HepG2 (cell line): Measurements from ENCODE around the gene BCAT1. TPM values are rescaled to one million over a fixed set of nuclear protein-coding genes. Genes with fewer than 3 reads are reported as not detected.

Experiments
- ATAC-seq: fragments of 200-7000 bp; cut with Tn5 transposase; 3 replicates; pipeline ENCODE4 v1.9.1; 2020; ENCODE audit warnings: mild to moderate bottlenecking, moderate library complexity
- BruUV-seq: library from RNA; stranded (reverse); fragments of 400-500 nt; replicated peaks from 2 replicates; lab custom pipeline; 2021; lab: Mats Ljungman, UMichigan
- CTCF ChIA-PET: fragments of 300-600 bp; formaldehyde crosslinking; extraction: SDS; loops from one replicate; lab custom pipeline; 2021; ENCODE audit warnings: low total read pairs, inconsistent platforms, low intra/inter-chr PET ratio; lab: Yijun Ruan, JAX
- POLR2A ChIA-PET: fragments of 350-600 bp; sonication (Branson Sonifier 250); formaldehyde crosslinking; loops from one replicate; lab custom pipeline; 2020; ENCODE audit warnings: antibody characterized with exemption, inconsistent platforms; lab: Yijun Ruan, JAX
- DNase-seq: peaks from one replicate; pipeline ENCODE4 v3.0.0-alpha.2; 2015; ENCODE audit warnings: low spot score
- FAIRE-seq: peaks from 3 replicates; lab custom pipeline; 2011; peaks lifted over from hg19 to GRCh38; lab: Jason Lieb, UNC
- H2AFZ ChIP-seq: one replicate; pipeline ENCODE4 v1.6.1; 2011; ENCODE audit warnings: low read length, inconsistent platforms
- H3K27ac ChIP-seq: fragments of 300-600 bp; 3 replicates; pipeline ENCODE4 v1.8.0; 2011; ENCODE audit warnings: mixed run types, mild to moderate bottlenecking, mixed read lengths, low read length, inconsistent platforms; ENCODE audit not compliant: insufficient read depth; ENCODE audit errors: extremely low read length
- H3K27me3 ChIP-seq, 2 experiments: fragments of 200-600 bp in 1 of 2; 2 replicates in 1 of 2; 3 replicates in 1 of 2; pipeline versions ENCODE4 v1.6.0 to v1.8.0; 2011; ENCODE audit warnings: low read length in 2 of 2, mild to moderate bottlenecking in 2 of 2, moderate library complexity in 2 of 2, inconsistent platforms in 1 of 2; ENCODE audit not compliant: insufficient read depth in 2 of 2, control insufficient read depth in 1 of 2
- H3K36me3 ChIP-seq, 2 experiments: fragments of 200-600 bp in 1 of 2; replicated peaks in 1 of 2; 2 replicates in 1 of 2; 3 replicates in 1 of 2; pipeline versions ENCODE4 v1.5.1 to v1.8.0; 2011; ENCODE audit warnings: low read length in 2 of 2, inconsistent platforms in 1 of 2; ENCODE audit not compliant: insufficient read depth in 2 of 2, control insufficient read depth in 1 of 2
- H3K4me1 ChIP-seq: 2 replicates; pipeline ENCODE4 v1.5.1; 2012; ENCODE audit warnings: low read length, inconsistent platforms; ENCODE audit not compliant: insufficient read depth
- H3K4me2 ChIP-seq: 2 replicates; pipeline ENCODE4 v1.6.0; 2011; ENCODE audit warnings: low read depth, low read length, inconsistent platforms
- H3K4me3 ChIP-seq, 3 experiments: fragments of 200-600 bp in 1 of 3; sonication (generic), shearing (Covaris generic) in 1 of 3; replicated peaks in 1 of 3; 2 replicates each; pipeline ENCODE4 v1.5.1; 2011 to 2016; ENCODE audit warnings: low read length in 3 of 3, inconsistent platforms in 2 of 3, low read depth in 2 of 3, mild to moderate bottlenecking in 2 of 3, control low read depth in 1 of 3, mixed read lengths in 1 of 3; ENCODE audit not compliant: insufficient read depth in 1 of 3
- H3K79me2 ChIP-seq: one replicate; pipeline ENCODE4 v1.6.1; 2011; ENCODE audit warnings: low read length, inconsistent platforms; ENCODE audit not compliant: insufficient read depth
- H3K9ac ChIP-seq: 2 replicates; pipeline ENCODE4 v1.6.0; 2011; ENCODE audit warnings: mild to moderate bottlenecking, low read depth, low read length, inconsistent platforms; ENCODE audit not compliant: insufficient read depth
- H3K9me3 ChIP-seq: 2 replicates; pipeline ENCODE4 v1.5.1; 2012; ENCODE audit warnings: mild to moderate bottlenecking, low read length
- H4K20me1 ChIP-seq: 2 replicates; pipeline ENCODE4 v1.6.0; 2011; ENCODE audit warnings: inconsistent platforms, mild to moderate bottlenecking, low read length, moderate library complexity; ENCODE audit not compliant: insufficient read depth
- ATF5 ChIP-seq: sonication (generic); formaldehyde crosslinking; IDR thresholded peaks from 2 replicates; pipeline ENCODE4 v1.4.0; 2020; ENCODE audit warnings: mild to moderate bottlenecking, low read depth, missing genetic modification reagents
- CHCHD3 ChIP-seq: sonication (generic); formaldehyde crosslinking; IDR thresholded peaks from 2 replicates; pipeline ENCODE4 v1.8.0; 2022; ENCODE audit warnings: mild to moderate bottlenecking, missing genetic modification reagents, moderate library complexity
- FOSL2 ChIP-seq: sonication (generic); formaldehyde crosslinking; IDR thresholded peaks from 2 replicates; pipeline ENCODE4 v1.4.0; 2020; ENCODE audit warnings: missing genetic modification reagents
- HMG20B ChIP-seq: conservative IDR thresholded peaks from 2 replicates; pipeline ENCODE4 v1.6.1; 2016; ENCODE audit warnings: missing genetic modification reagents, missing compliant biosample characterization
- MLXIP ChIP-seq: sonication (generic); formaldehyde crosslinking; IDR thresholded peaks from 2 replicates; pipeline ENCODE4 v1.9.0; 2021; ENCODE audit warnings: missing genetic modification reagents, borderline replicate concordance
- NCOA1 ChIP-seq: sonication (generic); formaldehyde crosslinking; IDR thresholded peaks from 2 replicates; pipeline ENCODE4 v1.9.0; 2021; ENCODE audit warnings: missing genetic modification reagents
- NR0B2 ChIP-seq: sonication (generic); formaldehyde crosslinking; IDR thresholded peaks from 2 replicates; pipeline ENCODE4 v1.4.0; 2020; ENCODE audit warnings: mild to moderate bottlenecking, missing genetic modification reagents
- NR3C1 ChIP-seq: sonication (generic); formaldehyde crosslinking; IDR thresholded peaks from 2 replicates; pipeline ENCODE4 v1.4.0; 2020; ENCODE audit warnings: missing genetic modification reagents
- RXRB ChIP-seq: IDR thresholded peaks from 2 replicates; pipeline ENCODE4 v1.6.1; 2016; ENCODE audit warnings: borderline replicate concordance, missing genetic modification reagents, missing compliant biosample characterization
- THAP8 ChIP-seq: sonication (generic); formaldehyde crosslinking; IDR thresholded peaks from 2 replicates; pipeline ENCODE4 v1.5.1; 2020; ENCODE audit warnings: missing genetic modification reagents, mild to moderate bottlenecking, borderline replicate concordance
- ZNF326 ChIP-seq: sonication (generic); formaldehyde crosslinking; IDR thresholded peaks from 2 replicates; pipeline ENCODE4 v1.4.0; 2020; ENCODE audit warnings: missing genetic modification reagents, borderline replicate concordance
- ZSCAN22 ChIP-seq: sonication (generic); formaldehyde crosslinking; IDR thresholded peaks from 2 replicates; pipeline ENCODE4 v1.4.0; 2020; ENCODE audit warnings: mild to moderate bottlenecking, missing genetic modification reagents
- ZSCAN29 ChIP-seq: sonication (generic); formaldehyde crosslinking; conservative IDR thresholded peaks from 2 replicates; pipeline ENCODE4 v1.4.0; 2020; ENCODE audit warnings: mild to moderate bottlenecking, missing genetic modification reagents
- ZSCAN9 ChIP-seq: IDR thresholded peaks from 2 replicates; pipeline ENCODE4 v1.6.1; 2016; ENCODE audit warnings: borderline replicate concordance
- WGBS: methylation state at CpG from one replicate; pipeline ENCODE4 v1.1.6; 2017; ENCODE audit warnings: low lambda C conversion rate; 5-methylcytosine and 5-hydroxymethylcytosine counted together
- in situ Hi-C: cut with HindIII; loops from 2 replicates; pipeline ENCODE4 v1.10.0; 2017; ENCODE audit warnings: low pct_unique_long_range_greater_than_20kb; ENCODE audit not compliant: extremely low pct_ligation_motif_present
- intact Hi-C: fragments of 100-400 bp; cut with micrococcal nuclease; formaldehyde crosslinking; loops from one replicate; pipeline ENCODE4 v1.10.0; 2022; ENCODE audit not compliant: unreplicated experiment
- polyA plus RNA-seq, 8 experiments: library from polyadenylated mRNA; depleted of rRNA in 3 of 8; stranded (reverse) in 7 of 8; unstranded in 1 of 8; fragments of >200 nt; fragmentation: Illumina TruSeq in 4 of 8; extraction: Trizol in 4 of 8; gene quantifications; 2 replicates each; pipeline versions ENCODE4 v1.2.1 to v1.2.3, GENCODE V29; 2011 to 2016; ENCODE audit warnings: low read depth in 4 of 8, missing spikeins in 1 of 8, mixed read lengths in 1 of 8; ENCODE audit not compliant: insufficient read depth in 1 of 8
- total RNA-seq, 5 experiments: library from RNA; depleted of rRNA; stranded (reverse); fragments of >200 nt; fragmentation: Illumina TruSeq; extraction: Trizol; gene quantifications; 2 replicates each; pipeline ENCODE4 v1.2.3, GENCODE V29; 2016; ENCODE audit warnings: low read depth in 1 of 5

BCAT1 gene
- total and polyA plus RNA-seq, 2 of the 13 experiments (the other 11 are each of a cell fraction or from before 2014, with no cell fraction given): 8.0 to 75.5 TPM

- peaks cover 0 to 9% of the 10 kb centered on the region in 2 experiments; a peak in 3 of 5 replicates for H3K36me3 ChIP-seq
- no peaks in the 10 kb centered on the region for H3K27me3 ChIP-seq
- no peak overlapping the region for H2AFZ ChIP-seq
- TF ChIP-seq NR0B2 (no peak), CHCHD3 (CRISPR knock-in tag) (no peak), ZSCAN9 (CRISPR knock-in tag) (no peak), MLXIP (CRISPR knock-in tag) (no peak), ZNF326 (no peak), NCOA1 (CRISPR knock-in tag) (no peak), FOSL2 (CRISPR knock-in tag) (no peak), ZSCAN29 (CRISPR knock-in tag) (no peak), NR3C1 (CRISPR knock-in tag) (no peak), ATF5 (CRISPR knock-in tag) (no peak), THAP8 (CRISPR knock-in tag) (no peak), RXRB (no peak), HMG20B (CRISPR knock-in tag) (no peak), ZSCAN22 (no peak)
- no peaks in the 10 kb centered on the region for H3K79me2 ChIP-seq
- no peak overlapping the region for H3K4me2 ChIP-seq
- no peak overlapping the region for H3K4me3 ChIP-seq
- no peak for FAIRE-seq
- in situ Hi-C loops: no loop called here
- no peak overlapping the region for H3K9ac ChIP-seq
- CTCF ChIA-PET: no interaction called here
- no peak overlapping the region for H3K27ac ChIP-seq
- POLR2A ChIA-PET: no interaction called here
- intact Hi-C loops: loop anchor here (2.0 to 10.0 kb wide), 2 partner anchors 95 to 281 kb away; partner anchors contain the start of gene BCAT1
- no peak for ATAC-seq
- H3K9me3 ChIP-seq: no peaks in the 10 kb centered on the region
- no peak for DNase-seq
- BruUV-seq: no TSS peak
- no peaks in the 10 kb centered on the region for H3K4me1 ChIP-seq
- 81% methylated on average over 2 of the region's 2 CpGs for WGBS
- H4K20me1 ChIP-seq: no peaks in the 10 kb centered on the region
These were observed 95.3 kb downstream of the BCAT1 start for GRCh38 chr12:24853588-24853987.
